Measurements from ENCODE around the gene CHRNA3.

Gene CHRNA3

DNA sequence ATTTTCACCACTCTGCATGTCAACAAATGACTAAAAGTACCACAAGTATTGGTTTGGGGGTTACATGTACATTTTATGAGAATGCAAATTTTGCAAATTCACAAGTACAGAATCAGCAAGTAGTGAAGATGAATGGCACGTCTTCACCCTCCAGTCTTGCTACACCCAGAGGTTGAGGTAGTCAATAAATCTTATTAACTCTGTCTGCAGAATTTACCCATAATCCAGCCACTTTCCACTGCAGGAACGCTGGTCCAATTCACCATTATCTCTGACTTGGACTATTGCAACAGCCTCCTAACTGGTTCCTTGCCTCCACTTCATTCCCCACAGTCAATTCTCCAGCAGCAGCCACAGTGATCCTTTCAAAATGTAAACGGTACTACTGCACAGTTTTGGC lies 70.0 kb downstream of the CHRNA3 start:
- DNase-seq = no peak

DNA sequence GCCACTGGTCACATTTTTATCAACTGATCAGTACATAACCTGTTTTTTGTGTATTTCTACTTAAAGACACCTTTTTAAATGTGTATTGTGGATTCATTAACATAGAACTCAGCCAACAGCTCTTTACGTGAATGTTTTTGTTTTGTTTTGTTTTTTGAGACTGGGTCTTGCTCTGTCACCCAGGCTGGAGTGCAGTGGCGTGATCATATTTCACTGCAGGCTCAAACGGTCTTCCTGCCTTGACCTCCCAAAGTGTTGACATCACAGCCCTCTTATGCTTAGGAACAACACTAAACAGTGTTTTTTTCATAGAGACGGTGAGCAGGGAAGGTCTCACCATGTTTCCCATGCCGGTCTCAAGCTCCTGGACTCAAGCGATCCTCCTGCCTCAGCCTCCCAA lies 70.6 kb downstream of the CHRNA3 start:
- no peak for DNase-seq

Measured in T-helper 1 cell (primary cell).